ENCODE results near the gene DNAJC5.
A peak's percentile ranks its signal among the peaks of the same experiment; 100 is the strongest.
"Not testable (repeated sequence)": the region's sequence is repeated elsewhere in the genome, so short reads cannot be mapped to it uniquely, and the experiment has no call there.

DNAJC5 gene

DNA sequence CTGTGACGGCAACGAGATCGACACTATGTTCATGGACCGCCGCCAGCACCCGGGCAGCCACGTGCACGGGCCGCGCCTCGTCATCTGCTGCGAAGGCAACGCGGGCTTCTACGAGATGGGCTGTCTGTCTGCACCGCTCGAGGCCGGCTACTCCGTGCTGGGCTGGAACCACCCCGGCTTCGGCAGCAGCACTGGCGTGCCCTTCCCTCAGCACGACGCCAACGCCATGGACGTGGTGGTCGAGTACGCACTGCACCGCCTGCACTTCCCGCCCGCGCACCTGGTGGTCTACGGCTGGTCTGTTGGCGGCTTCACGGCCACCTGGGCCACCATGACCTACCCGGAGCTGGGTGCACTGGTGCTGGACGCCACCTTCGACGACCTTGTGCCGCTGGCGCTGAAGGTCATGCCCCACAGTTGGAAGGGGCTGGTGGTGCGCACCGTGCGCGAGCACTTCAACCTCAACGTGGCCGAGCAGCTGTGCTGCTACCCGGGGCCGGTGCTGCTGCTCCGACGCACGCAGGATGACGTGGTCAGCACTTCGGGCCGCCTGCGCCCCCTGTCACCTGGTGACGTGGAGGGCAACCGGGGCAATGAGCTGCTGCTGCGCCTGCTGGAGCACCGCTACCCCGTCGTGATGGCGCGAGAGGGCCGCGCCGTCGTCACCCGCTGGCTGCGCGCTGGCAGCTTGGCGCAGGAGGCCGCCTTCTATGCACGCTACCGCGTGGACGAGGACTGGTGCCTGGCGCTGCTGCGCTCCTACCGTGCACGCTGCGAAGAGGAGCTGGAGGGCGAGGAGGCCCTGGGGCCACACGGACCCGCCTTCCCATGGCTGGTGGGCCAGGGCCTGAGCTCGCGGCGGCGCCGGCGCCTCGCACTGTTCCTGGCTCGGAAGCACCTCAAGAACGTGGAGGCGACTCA lies 32.7 kb upstream of the DNAJC5 start:
- no peak for DNase-seq

DNA sequence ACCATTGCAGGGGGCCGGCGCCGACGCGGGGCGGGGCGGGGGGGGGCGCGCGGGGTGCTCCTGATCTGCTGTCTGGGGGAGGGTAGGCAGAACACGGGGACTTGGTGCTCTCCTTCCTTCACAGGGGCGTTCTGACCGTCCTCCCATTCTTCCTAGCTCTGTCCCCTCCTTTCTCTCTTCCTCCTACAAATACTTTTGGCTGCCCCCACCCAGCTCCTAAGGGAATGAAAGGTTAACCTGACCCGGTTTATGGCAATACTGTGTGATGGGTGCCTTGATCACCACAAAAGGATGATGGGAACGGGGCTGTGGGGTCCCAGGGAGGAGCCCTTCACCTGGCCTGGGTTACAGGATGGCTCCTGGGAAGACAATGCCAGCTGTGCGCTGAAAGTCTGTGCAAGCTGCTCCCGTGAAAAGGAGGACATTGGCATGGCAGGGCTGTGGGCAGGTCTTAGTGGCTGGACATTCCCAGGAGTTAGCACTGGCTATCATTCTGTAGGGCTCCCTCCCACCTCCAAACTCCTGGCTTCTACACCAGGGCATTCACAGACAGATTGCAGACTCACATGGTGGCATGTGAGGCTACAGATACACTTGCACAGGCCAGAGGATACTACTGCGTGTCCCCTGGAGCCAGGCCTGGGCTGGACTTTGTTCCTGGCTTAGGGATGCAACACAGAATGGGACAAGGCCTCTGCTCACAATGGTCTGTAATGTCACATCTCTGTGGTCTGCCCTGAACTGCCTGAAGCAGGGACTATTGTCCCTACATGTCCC lies 31.7 kb upstream of the DNAJC5 start:
- DNase-seq, result no peak

GRCh38 chr20:63863798-63864544 lies 31.0 kb upstream of the DNAJC5 start:
- DNase-seq, result peak; percentile 83

GRCh38 chr20:63864545-63864977 lies 30.4 kb upstream of the DNAJC5 start:
- no peak for DNase-seq

DNA sequence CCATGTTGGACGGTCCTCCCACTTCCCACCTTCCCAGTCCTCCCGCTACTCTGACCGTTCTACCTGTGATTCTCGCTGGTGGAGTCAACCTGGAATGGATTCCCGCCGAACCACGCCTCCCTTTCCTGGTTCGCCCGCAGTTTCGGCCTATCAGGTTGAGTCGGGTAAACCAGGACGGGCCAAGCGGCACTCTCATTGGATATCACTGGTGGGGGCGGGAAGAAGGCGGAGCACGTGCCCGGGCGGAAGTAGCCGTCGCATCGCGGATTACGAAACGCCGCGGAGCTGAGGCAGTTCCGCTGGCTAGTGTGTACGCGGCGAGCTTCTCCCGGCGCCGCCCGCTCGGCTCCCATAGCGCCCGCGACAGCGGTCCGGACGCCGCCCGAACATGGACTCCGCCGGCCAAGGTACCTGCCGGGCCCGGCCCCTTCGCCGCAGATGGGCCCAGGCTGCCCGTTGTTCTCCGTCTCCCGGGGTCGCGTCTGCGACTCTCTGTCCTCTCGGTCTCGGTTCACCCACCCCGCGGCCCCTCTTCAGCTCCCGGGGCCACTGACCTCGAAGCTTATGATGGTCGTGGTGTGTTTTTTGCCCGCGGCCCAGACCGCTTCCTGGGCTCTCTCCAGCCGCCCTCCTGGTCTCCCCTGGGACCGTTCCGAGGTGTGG lies 29.8 kb upstream of the DNAJC5 start, which contains the start of gene TPD52L2:
Gene TPD52L2 (plus strand): TSS at position 293 of the 663 bp plus-strand sequence. CDS start 96 bp downstream, at position 389.
- peak; percentile 98 for DNase-seq

- DNase-seq, result not testable (repeated sequence)
Observed at GRCh38 chr20:63867042-63867441, 27.9 kb upstream of the DNAJC5 start.

- no peak for DNase-seq
Observed at GRCh38 chr20:63868264-63868663, 26.7 kb upstream of the DNAJC5 start.

- no peak for DNase-seq
Observed at GRCh38 chr20:63873477-63873971, 21.4 kb upstream of the DNAJC5 start.

DNA sequence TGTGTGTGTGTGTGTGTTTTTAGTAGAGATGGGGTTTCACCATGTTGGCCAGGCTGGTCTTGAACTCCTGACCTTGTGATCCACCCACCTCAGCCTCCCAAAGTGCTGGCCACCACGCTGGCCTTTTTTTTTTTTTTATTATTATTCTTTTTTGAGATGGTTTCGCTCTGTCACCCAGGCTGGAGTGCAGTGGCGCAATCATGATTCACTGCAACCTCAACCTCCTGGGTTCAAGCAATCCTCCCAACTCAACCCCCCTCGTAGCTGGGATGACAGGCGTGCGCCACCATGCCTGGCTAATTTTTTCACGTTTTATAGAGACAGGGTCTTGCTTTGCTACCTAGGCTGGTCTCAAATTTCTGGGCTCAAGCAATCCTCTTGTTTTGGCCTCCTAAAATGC lies 20.7 kb upstream of the DNAJC5 start:
- DNase-seq, result not testable (repeated sequence)

DNA sequence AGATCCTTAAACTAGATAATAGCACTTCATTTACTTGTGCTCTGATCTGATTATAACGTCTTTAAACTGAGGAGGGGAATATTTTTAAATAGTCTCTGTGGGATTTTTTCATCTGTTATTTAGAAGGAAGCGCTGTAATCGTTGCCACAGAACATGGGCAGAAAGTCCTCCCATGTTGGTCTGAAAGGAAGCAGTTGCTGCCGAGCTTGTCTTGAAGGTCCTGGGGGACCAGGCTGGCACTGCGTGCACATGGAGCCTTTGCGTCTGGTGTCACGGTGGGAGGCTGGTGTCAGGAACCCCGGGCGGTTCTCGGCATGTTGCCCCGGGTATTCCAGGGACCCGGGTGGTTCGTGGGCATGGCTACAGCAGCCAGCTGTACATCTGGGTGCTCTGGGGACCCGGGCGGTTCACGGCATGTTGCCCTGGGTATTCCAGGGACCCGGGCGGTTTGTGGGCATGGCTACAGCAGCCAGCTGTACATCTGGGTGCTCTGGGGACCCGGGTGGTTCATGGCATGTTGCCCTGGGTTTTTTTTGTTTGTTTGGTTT lies 18.4 kb upstream of the DNAJC5 start:
- no peak for DNase-seq

GRCh38 chr20:63877755-63878470 lies 17.0 kb upstream of the DNAJC5 start:
- DNase-seq, result no peak

- no peak for DNase-seq
Observed at GRCh38 chr20:63878899-63879663, 15.8 kb upstream of the DNAJC5 start.

DNA sequence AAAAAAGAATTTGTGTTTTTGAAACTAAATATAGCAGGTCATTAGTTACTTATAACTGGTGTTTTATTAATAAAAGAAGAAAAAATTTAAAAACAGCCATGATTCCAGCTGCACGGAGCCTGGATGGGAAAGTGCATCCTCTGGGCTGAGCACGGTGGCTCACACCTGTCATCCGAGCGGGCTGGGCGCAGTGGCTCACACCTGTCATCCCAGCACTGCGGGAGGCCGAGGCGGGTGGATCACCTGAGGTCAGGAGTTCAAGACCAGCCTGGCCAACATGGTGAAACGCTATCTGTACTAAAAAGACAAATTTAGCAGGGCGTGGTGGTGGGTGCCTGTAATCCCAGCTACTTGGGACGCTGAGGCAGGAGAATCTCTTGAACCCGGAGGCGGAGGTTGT lies 14.0 kb upstream of the DNAJC5 start:
- not testable (repeated sequence) for DNase-seq

GRCh38 chr20:63881451-63882226 lies 13.3 kb upstream of the DNAJC5 start:
- no peak for DNase-seq

DNA sequence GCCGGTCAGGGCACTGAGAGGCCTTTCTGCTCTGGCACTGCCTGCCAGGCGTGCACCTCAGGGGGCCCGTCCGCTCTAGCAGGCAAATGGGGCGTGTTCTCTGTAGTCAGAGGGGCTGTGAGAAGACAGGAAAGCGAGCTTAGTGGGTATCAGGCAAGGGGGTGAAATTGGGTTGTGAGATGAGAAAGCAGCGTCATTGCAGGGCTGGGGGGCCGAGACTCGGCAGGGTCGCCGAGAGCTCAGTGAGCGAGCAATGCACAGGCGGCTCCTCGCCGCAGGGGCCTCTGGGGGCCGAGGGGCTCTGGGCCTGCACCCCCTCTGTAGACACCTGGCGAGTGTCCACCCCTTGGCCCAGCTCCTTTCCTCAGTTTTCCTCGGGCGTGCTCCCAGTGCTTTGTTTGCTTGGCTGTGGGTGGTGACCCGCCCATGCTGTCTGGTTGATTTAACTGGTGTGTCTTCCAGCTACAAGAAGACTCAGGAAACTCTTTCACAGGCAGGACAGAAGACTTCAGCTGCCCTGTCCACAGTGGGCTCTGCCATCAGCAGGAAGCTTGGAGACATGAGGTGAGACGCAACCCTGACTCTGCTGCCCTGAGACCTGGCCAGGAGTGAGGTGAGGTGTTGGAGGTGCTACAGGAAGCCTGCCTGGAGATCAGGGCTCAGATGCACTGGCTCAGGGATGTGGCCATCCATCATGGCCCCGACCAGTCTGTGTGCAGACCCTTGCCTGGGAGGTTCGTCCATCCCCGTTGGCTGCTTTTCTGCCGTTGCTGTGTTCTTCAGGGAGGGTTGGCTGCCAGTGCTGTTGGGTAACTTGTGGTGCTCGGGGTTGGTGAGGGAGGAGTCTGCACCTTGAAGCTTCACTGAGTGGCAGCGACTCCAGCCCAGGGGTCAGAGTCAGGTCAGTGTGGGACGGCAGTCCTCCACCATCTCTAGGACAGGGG lies 12.4 kb upstream of the DNAJC5 start:
- DNase-seq, result no peak

GRCh38 chr20:63883201-63883593 lies 11.7 kb upstream of the DNAJC5 start:
- no peak for DNase-seq

GRCh38 chr20:63884506-63885263 lies 10.2 kb upstream of the DNAJC5 start:
- no peak for DNase-seq

Measured in left hindlimb (tissue), 1 donor.